ENCODE data around the gene CXCR5.

Gene CXCR5

DNA sequence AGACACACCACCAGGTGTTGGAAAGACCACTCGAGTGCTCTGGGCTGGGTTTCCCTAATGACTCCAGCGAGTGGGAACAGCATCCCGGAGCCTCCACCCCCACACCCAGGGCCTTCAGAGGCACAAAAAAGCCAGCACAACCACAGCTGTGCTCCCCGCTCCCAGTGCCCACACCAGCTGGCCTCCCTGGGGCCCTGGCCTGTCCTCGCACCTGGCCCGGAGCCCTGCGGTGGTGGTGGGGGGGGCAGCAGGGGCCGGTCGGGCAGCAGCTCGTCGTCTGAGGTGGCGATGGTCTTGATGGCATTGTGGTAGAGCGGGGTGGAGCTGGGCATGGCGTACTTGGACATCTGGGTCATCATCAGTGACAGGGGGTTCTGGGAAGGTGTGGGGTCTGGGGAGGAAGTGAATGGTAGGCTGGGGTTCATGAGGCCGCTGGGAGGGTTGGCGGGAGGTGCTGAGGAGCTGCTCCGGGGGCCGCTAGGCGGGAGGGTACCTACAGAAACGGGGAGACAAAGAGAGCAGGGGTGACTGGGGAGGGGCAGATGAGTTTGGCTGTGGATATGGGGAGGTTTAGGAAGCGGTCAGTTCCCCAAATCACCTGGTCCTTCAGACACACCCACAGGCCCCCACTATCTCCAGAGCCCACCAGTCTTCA lies 16.1 kb downstream of the CXCR5 start:
- DNase-seq: no peak

DNA sequence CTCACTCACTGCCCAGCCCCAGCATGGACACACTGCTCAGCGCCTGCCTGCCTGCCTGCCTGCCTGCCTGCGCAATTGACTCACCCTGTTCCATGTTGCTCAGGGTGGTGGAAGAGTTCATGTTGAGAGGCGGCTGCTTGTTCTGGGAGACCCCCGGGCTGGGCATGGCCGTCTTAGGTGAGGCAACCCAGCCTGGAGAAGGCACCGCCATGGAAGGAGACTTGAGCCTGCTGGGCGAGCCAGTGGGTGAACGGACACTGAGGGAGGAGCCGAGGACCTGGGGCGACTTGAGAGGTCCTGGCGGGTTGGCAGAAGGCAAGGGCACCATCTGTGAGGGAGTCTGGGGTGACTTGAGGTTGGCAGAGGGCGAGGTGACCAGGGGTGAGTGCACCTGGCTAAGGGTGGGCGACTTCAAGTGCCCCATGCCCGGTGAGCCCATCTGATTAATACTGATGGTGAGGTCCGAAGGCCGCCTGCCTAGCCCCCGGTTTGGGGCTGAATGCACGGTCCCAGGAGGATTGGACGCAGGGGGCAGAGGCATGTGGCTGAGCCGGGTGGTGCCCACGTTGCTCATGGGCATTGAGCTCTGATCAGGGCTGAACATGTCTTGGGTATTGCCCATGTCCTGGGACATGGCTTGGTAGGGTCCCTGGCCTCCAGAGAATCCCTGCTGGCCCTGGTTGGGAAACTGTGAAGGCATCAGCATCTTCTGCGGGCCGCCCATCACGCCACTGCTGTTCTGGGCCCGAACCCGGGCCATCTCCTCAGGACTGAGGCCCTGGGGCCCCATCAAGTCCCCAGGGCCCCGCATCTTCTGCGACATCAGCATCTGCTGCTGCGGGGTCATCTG lies 17.1 kb downstream of the CXCR5 start:
- DNase-seq: no peak

DNA sequence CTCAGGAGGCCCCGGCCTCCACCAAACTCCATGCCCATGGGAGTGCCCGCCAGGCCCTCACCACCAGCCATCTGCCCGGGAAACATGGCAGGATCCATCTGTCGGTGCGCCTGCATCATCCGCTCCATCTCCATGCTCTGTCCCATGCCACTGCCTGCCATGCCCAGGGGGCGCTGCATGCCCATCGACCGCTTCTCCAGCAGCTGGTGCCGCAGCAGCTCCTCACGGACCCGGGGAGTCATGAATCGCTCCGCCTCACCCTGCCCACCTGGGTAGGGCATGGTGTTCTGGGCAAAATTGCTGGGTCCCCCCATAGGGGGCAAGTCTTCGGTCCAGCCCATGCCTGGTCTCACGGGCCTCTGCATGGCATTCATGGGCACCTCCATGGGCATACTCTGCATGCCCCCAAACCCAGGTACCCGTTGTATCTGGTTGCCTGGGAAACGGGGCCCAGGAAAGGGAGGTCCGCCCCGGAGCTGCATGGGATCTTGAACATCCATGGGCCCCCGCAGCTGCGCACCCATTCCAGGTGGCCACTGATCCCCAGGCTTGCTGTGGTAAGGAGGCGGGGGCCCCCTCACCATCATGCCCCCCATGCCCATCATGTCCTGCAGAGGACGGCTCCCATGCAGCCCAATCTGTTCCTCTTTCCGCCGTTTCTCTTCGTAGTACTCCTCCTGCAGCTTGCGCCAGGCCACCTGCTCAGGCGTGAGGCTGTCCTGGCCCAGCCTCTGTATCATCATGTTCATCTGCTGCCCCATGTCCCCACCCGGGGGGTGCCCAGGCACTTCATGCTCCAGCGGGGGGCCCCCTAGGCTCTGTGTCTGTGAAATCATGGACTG lies 18.0 kb downstream of the CXCR5 start:
- no peak for DNase-seq

GRCh38 chr11:118902336-118903203 lies 18.9 kb downstream of the CXCR5 start:
- DNase-seq: no peak

DNA sequence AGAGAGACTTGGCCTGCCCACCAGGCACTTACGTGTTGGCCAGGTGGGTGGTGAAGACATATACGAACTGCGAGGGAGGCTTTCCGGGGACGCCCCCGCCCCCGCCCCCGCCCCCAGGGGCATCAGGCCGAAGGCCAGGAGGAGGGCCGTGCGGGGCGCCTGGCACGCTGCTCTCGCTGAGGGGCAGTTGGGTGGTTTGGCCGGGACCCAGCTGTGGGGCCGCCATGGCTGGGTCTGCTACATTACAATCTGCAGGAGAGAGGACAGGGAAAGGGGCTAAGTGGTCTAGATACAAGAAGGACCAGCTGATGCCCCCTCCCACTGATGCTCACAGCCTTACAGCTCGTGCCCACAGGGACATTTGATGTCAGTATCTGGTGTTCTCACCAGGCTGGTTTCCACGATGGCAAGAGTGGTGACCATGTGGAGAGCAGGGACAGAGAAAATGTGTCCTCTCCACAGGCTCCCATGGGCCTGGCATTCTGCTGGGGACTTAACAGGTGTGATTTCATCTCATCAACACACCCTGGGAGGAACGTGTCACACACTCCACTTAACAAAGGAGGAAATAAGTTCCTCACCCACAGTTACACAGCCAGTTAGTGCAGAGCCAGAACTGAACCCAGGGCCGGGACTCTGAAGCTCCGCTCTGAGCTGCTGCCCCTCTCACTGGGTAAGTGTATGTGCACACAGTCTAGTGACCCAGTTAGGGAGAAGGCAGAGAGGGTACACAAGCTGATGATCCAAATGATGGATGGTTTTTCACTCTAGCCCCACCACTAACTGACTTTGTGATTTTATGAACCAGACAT lies 19.7 kb downstream of the CXCR5 start:
- no peak for DNase-seq

- DNase-seq: peak; percentile 87
Observed at GRCh38 chr11:118907051-118908042, 23.7 kb downstream of the CXCR5 start.

DNA sequence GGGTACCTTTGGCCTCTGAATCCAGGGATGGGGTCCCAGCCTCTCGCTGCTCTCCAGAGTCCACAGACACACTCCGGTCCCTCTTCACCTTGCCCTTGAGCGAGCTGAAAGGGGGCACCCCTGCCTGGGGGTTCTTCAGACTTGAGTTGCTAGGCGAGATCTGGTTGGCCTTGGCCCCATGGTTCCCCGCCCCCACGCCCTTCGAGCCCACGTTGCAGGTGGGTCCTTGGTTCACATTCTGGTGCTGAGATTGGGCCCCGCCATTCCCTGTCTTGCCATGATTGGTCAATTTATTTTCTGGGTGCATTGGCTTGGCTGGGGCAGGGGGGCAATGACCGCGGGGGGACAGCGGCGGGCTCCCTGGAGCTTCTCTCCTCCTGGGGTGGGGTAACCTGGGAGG lies 24.6 kb downstream of the CXCR5 start:
- DNase-seq: no peak

DNA sequence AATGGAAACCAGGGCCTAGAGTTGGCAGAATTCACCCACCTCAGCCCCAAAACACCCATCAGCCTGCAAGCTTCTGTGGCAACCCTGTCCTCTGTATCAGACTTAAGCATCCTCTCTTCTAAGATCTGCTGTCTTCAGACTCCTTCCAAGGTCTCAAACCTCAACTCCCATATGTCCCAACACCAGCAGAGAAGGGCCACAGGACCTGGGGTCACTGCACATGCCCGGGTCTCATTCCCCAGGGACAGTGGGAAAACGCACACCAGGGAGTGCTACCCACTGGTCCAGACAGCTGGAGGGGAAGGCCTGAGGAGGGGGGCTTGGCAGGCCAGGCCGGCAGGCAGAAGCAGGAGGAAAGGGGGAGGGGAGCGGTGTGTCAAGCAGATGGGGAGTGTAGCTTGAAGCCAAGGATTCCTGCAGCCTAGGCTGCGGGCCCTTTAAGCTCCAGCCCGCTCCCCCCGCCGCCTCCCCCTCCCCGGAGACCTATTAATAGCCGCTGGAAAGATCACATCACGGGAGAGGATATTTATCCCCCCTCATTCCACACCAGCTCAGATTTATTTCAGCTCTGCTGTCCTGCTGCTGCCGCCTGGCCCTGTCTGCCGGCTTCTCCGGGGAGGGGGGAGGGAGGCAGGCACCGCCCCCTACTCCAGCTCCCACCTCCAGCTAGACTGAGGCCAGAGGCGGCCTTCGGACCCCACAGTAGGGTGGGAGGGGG lies 25.4 kb downstream of the CXCR5 start:
- DNase-seq: peak; percentile 44

DNA sequence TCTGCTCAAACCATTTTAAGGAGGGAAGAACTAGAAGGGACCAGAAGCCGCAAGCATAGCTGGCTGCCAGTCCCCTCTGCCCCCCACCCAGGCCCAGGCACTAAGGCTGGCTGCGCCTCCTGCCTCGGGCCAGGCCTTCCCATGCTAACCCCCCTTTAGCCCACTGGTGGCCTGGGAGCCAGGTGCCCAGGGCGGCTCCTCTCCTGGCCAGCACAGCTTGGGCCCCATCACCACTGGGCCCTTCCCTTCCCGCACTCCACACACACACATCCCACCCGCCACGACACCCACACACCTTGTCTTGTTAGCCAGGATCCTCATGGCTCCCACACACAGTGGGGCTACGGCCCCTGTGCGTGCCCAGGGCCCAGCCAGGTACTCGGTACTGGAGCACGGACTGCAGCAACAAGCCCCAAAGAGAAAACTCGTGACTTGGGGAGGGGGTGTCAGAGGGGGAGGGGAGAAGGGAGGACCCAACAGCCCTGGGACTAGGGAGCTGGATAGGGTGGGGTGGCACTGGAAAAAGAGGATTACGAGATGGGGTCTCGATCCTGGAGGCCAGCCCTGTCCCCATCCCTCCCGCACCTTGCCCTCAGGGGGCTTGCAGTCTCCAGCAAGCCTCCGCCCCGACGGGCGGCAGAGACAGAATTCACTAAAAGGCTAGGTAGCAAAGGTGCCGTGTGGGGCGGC lies 26.1 kb downstream of the CXCR5 start:
- DNase-seq: no peak

- no peak for DNase-seq
Observed at GRCh38 chr11:118910309-118911112, 26.8 kb downstream of the CXCR5 start.

DNA sequence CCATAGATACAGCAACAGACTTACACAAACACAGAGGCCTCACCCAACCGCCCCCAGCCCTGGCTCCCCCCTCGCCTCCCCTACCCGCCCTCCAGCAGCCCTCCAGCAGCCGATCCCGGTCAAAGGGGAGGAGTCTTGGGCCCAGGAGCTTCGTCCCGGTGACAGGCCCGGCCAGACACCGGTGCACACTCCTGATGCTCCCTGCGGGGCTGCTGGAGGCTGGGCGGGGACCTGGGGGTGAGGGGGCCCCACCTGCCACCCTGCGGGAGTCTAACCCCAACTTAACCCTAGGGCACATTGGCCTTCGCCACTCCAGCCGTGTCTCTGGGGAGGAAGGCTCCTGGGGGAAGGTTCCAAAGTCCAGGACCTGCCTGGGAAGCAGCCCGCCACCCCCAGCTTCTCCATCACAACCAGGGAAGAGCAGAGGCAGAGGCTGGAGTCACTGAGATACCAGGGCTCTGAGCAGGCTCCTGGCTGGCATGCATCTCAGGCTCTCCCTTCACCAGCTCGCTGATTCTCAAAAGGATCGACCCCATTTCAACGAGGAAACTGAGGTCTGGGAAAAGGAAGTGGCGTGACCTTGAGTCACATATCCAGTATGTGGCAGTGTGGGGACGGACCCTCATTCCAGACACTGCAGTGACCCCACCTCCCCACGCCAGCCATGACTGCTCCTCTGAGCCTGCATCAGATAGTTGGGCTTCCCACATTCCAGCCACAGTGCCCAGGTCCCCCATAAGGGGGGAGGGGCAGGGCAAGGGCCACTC lies 27.6 kb downstream of the CXCR5 start:
- DNase-seq: no peak

DNA sequence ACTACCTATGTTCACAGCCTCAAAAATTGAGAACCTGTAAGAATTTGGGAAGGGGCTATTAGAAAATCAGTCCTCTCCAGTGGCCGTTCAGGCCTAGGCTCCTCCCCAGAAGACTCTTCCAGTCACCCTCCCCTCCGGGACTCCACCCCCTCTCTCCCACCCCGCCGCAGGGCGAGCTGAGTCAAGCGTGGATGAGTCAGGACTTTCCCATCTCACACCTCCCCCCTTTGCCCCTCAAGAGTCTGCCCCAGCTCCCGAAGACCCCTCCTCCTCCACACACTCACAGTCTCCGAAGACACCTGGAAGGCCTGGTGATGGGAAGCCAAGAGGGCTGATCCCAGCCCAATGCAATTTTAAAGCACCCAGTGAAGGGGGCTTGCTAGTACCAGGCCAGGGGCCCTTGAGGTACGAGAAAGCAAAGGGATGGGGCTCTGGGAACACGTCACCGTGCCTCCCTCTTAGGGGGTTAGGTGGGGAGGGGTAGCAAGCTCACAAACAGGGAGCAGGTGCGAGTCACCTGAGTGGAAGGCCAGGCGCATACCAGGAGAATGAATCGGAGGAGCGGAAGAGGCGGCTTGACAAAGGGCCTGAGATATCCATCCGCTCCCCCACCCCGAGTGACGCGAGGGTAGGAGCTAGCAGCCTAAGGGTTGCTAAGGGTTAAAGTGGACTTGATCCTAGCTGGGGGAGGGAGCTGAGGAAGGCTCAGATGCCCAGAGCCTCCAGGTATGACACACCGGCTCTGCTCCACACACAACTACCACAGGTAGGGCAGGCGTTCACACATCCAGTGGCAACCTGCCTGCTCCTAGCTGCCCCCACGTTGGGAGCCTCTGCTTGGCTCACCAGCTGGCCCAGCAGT lies 28.4 kb downstream of the CXCR5 start:
- DNase-seq: peak; percentile 29

DNA sequence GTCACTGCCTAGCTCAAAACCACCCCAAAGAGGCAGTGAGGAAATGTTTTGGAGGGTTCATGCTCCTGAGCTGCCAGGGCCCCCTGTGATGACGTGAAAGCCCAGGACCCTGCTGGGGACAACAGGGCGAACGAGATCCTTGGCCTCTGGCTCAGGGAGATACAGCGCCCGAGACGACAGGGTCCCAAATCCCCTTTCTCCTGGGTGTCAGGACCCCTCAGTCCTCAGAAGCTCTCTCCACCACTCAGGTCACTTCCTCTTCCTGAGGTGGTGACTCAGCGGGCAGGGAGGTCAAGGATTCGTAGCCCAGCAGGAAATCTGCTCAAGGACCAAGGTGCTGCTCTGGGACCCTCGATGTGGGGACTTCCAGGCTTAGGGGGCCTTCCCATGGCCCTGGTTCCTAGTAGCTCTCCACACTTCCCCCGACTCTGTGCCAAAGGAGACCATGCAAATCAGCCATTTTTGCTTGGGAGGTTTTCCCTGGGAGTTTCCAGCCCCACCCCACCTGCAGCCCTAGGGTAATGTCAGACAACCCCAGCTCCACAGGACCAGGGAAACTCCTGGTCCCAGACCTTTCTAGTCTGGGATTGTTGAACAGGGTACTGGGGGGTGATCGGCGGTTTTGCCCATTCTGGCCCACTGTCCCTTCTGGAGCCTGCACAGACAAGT lies 29.2 kb downstream of the CXCR5 start:
- DNase-seq: no peak

GRCh38 chr11:118913411-118914125 lies 29.9 kb downstream of the CXCR5 start:
- no peak for DNase-seq
